Measurements from ENCODE around the gene GSG1L.

GRCh38 chr16:27962197-27962596 is 101.3 kb downstream of the GSG1L start:
- TF ChIP-seq, protein P1, sequence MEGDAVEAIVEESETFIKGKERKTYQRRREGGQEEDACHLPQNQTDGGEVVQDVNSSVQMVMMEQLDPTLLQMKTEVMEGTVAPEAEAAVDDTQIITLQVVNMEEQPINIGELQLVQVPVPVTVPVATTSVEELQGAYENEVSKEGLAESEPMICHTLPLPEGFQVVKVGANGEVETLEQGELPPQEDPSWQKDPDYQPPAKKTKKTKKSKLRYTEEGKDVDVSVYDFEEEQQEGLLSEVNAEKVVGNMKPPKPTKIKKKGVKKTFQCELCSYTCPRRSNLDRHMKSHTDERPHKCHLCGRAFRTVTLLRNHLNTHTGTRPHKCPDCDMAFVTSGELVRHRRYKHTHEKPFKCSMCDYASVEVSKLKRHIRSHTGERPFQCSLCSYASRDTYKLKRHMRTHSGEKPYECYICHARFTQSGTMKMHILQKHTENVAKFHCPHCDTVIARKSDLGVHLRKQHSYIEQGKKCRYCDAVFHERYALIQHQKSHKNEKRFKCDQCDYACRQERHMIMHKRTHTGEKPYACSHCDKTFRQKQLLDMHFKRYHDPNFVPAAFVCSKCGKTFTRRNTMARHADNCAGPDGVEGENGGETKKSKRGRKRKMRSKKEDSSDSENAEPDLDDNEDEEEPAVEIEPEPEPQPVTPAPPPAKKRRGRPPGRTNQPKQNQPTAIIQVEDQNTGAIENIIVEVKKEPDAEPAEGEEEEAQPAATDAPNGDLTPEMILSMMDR (IDR thresholded peaks at IDR 0.05; ENCODE audit: insufficient read depth, low read length): no peak
- no peak for TF ChIP-seq POLR2AphosphoS5 (IDR thresholded peaks at IDR 0.05; ENCODE audit: low read depth)
- TF ChIP-seq, protein P2, sequence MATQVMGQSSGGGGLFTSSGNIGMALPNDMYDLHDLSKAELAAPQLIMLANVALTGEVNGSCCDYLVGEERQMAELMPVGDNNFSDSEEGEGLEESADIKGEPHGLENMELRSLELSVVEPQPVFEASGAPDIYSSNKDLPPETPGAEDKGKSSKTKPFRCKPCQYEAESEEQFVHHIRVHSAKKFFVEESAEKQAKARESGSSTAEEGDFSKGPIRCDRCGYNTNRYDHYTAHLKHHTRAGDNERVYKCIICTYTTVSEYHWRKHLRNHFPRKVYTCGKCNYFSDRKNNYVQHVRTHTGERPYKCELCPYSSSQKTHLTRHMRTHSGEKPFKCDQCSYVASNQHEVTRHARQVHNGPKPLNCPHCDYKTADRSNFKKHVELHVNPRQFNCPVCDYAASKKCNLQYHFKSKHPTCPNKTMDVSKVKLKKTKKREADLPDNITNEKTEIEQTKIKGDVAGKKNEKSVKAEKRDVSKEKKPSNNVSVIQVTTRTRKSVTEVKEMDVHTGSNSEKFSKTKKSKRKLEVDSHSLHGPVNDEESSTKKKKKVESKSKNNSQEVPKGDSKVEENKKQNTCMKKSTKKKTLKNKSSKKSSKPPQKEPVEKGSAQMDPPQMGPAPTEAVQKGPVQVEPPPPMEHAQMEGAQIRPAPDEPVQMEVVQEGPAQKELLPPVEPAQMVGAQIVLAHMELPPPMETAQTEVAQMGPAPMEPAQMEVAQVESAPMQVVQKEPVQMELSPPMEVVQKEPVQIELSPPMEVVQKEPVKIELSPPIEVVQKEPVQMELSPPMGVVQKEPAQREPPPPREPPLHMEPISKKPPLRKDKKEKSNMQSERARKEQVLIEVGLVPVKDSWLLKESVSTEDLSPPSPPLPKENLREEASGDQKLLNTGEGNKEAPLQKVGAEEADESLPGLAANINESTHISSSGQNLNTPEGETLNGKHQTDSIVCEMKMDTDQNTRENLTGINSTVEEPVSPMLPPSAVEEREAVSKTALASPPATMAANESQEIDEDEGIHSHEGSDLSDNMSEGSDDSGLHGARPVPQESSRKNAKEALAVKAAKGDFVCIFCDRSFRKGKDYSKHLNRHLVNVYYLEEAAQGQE (IDR thresholded peaks at IDR 0.05; ENCODE audit: insufficient replicate concordance, low read depth): no peak
- TF ChIP-seq GABPA (IDR thresholded peaks at IDR 0.05; ENCODE audit: low read depth): no peak
- no peak for TF ChIP-seq SPI1 (IDR thresholded peaks at IDR 0.05; ENCODE audit: borderline replicate concordance, low read depth)

All from HL-60 (cell line).